Measurements from ENCODE around the gene ELAPOR1. TPM values are rescaled to one million over a fixed set of nuclear protein-coding genes. Genes with fewer than 3 reads are reported as not detected.

Gene ELAPOR1, protein sequence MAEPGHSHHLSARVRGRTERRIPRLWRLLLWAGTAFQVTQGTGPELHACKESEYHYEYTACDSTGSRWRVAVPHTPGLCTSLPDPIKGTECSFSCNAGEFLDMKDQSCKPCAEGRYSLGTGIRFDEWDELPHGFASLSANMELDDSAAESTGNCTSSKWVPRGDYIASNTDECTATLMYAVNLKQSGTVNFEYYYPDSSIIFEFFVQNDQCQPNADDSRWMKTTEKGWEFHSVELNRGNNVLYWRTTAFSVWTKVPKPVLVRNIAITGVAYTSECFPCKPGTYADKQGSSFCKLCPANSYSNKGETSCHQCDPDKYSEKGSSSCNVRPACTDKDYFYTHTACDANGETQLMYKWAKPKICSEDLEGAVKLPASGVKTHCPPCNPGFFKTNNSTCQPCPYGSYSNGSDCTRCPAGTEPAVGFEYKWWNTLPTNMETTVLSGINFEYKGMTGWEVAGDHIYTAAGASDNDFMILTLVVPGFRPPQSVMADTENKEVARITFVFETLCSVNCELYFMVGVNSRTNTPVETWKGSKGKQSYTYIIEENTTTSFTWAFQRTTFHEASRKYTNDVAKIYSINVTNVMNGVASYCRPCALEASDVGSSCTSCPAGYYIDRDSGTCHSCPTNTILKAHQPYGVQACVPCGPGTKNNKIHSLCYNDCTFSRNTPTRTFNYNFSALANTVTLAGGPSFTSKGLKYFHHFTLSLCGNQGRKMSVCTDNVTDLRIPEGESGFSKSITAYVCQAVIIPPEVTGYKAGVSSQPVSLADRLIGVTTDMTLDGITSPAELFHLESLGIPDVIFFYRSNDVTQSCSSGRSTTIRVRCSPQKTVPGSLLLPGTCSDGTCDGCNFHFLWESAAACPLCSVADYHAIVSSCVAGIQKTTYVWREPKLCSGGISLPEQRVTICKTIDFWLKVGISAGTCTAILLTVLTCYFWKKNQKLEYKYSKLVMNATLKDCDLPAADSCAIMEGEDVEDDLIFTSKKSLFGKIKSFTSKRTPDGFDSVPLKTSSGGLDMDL
- 1 to 10 TPM; 4.7 to 7.0 TPM for total RNA-seq

DNA sequence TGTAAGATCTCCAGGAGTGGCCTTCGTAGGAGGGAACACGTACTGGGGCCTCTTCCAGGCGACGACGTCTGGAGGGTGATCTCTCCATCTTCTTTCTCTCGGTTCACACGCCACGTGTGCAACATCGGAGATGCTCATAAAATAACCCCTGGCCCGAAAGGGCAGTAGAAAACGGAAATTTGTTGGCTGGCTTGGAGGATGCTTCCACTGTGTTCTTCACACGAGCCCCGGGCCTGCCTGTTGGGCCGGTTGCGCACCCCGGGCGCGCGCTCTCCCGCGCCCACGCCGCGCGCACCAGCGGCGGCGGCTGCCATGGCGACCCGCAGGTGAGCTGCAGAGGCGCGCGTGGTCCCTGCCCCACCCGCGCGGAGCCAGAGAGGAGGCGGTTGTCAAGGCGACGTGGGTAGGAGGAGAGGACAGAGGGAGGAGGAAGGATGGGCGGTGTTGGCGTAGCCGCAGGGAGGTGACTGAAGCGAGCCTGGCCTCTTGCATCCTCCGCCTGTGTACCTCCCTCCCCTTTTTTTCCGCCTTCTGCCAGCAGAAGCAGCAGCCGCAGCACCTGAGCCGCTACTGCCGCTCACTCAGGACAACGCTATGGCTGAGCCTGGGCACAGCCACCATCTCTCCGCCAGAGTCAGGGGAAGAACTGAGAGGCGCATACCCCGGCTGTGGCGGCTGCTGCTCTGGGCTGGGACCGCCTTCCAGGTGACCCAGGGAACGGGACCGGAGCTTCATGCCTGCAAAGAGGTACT lies at the start of gene ELAPOR1:
Gene ELAPOR1, plus strand, starts transcription at position 526 of the 752 bp plus-strand sequence. Its CDS starts 69 bp downstream, at position 595.
- POLR2A ChIA-PET: interaction anchor here (1.9 to 8.2 kb wide), 2 partner anchors 9 to 13 kb away, joined by 5 to 98 read pairs; no protein-coding TSS in a partner anchor
- peaks cover 46% of the 10 kb centered on the region for H3K4me1 Mint-ChIP-seq (ENCODE audit: low read depth)
- H3K27me3 Mint-ChIP-seq: peaks cover 2% of the 10 kb centered on the region
- H3K9me3 Mint-ChIP-seq: no peaks in the 10 kb centered on the region
- H3K4me3 Mint-ChIP-seq: peak within 1 kb of the TSS; percentile 77
- TF ChIP-seq, protein P1, sequence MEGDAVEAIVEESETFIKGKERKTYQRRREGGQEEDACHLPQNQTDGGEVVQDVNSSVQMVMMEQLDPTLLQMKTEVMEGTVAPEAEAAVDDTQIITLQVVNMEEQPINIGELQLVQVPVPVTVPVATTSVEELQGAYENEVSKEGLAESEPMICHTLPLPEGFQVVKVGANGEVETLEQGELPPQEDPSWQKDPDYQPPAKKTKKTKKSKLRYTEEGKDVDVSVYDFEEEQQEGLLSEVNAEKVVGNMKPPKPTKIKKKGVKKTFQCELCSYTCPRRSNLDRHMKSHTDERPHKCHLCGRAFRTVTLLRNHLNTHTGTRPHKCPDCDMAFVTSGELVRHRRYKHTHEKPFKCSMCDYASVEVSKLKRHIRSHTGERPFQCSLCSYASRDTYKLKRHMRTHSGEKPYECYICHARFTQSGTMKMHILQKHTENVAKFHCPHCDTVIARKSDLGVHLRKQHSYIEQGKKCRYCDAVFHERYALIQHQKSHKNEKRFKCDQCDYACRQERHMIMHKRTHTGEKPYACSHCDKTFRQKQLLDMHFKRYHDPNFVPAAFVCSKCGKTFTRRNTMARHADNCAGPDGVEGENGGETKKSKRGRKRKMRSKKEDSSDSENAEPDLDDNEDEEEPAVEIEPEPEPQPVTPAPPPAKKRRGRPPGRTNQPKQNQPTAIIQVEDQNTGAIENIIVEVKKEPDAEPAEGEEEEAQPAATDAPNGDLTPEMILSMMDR (IDR thresholded peaks at IDR 0.05): no peak
- H3K27ac Mint-ChIP-seq: peak within 1 kb of the TSS; percentile 62
- ATAC-seq (peak; percentile 81), DNase-seq (peak; percentile 88)
- CTCF ChIA-PET: interaction anchor here (0.8 to 8.7 kb wide), 19 partner anchors 7 to 285 kb away, joined by 3 to 95 read pairs (median 4); no protein-coding TSS in a partner anchor
- intact Hi-C loops (cut with micrococcal nuclease): loop anchor here (10.0 kb wide), 3 partner anchors 149 to 311 kb away; partner anchors contain the start of genes CLCC1 and PSMA5
- no peaks in the 10 kb centered on the region for H3K36me3 Mint-ChIP-seq (ENCODE audit: low read depth)

DNA sequence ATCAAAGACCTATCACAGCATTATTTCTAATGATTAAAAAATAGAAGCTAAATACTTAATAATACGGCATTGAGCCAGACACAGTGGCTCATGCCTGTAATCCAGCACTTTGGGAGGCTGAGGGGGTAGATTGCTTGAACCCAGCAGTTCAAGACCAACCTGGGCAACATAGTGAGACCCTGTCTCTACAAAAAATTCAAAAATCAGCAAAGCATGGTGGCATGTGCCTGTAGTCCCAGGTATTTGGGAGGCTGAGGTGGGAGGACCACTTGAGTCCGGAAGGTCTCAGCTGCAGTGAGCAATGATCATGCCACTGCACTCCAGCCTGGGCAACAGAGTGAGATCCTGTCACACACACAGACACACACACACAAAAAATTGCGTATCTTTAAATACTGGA lies 48.8 kb upstream of the ELAPOR1 start:
- Mint-ChIP-seq H3K9me3 (no peaks in the 10 kb centered on the region), H3K36me3 (ENCODE audit: low read depth) (peaks cover 13% of the 10 kb centered on the region), H3K27me3 (no peaks in the 10 kb centered on the region), H3K27ac (no peak overlapping the region), H3K4me3 (no peak overlapping the region), H3K4me1 (ENCODE audit: low read depth) (no peaks in the 10 kb centered on the region)
- intact Hi-C loops (cut with micrococcal nuclease): no loop called here
- ChIA-PET POLR2A (interaction anchor here (1.1 kb wide), 1 partner anchor 23 kb away, joined by 4 read pairs; the partner anchor contains the start of gene WDR47), CTCF (no interaction called here)
- TF ChIP-seq, protein P1 (IDR thresholded peaks at IDR 0.05): no peak
- ATAC-seq: no peak
- no peak for DNase-seq

DNA sequence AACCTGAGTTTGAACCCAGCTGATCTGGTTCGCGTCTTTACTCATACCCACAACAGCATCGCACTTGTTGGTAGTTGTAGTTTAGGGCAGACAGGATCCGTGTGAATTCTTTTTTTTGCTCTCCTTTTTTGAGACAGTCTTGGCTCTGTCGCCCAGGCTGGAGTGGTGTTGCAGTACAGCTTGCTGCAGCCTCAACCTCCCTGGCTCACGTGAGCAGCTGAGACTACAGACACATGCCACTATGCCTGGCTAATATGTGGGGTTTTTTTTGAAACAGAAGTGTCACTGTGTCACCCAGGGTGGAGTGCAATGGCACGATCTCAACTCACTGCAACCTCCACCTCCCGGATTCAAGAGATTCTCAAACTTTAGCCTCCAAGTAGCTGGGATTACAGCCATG lies 46.0 kb upstream of the ELAPOR1 start:
- H3K27me3 Mint-ChIP-seq: no peaks in the 10 kb centered on the region
- ATAC-seq: no peak
- POLR2A ChIA-PET: interaction anchor here (1.0 kb wide), 1 partner anchor 32 kb away, joined by 3 read pairs; no protein-coding TSS in a partner anchor
- intact Hi-C loops (cut with micrococcal nuclease): no loop called here
- TF ChIP-seq, protein P1 (IDR thresholded peaks at IDR 0.05): no peak
- DNase-seq: no peak
- CTCF ChIA-PET: no interaction called here
- H3K27ac Mint-ChIP-seq: no peak overlapping the region
- peaks cover 11% of the 10 kb centered on the region for H3K36me3 Mint-ChIP-seq (ENCODE audit: low read depth)
- no peaks in the 10 kb centered on the region for H3K9me3 Mint-ChIP-seq
- peaks cover 2% of the 10 kb centered on the region for H3K4me1 Mint-ChIP-seq (ENCODE audit: low read depth)
- H3K4me3 Mint-ChIP-seq: no peak overlapping the region

DNA sequence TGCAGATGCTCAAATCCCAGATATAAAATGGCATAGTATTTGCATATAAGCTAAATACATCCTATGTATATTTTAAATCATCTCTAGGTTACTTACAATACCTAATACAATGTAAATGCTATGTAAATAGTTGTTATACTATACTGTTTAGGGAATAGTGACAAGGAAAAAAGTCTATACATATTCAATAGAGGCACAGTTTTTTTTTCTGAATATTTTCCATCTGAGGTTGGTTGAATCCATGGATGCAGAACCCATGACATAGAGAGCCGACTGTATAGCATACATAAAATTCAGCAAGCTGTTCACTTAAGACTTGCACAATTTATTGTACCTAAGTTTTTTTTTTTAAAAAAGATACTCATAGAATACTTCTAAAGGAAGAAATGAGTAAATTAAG lies 44.6 kb upstream of the ELAPOR1 start:
- POLR2A ChIA-PET: interaction anchor here (1.3 kb wide), 1 partner anchor 31 kb away, joined by 4 read pairs; no protein-coding TSS in a partner anchor
- ATAC-seq (no peak), DNase-seq (no peak)
- Mint-ChIP-seq H3K4me3 (no peak overlapping the region), H3K27me3 (no peaks in the 10 kb centered on the region), H3K4me1 (ENCODE audit: low read depth) (peaks cover 5% of the 10 kb centered on the region), H3K27ac (no peak overlapping the region), H3K36me3 (ENCODE audit: low read depth) (peaks cover 13% of the 10 kb centered on the region), H3K9me3 (no peaks in the 10 kb centered on the region)
- CTCF ChIA-PET: no interaction called here
- TF ChIP-seq, protein P1 (IDR thresholded peaks at IDR 0.05): no peak
- intact Hi-C loops (cut with micrococcal nuclease): no loop called here
